Suppressor macrophage treated with lipopolysaccharide for 1 hour (primary cell): ENCODE measurements around the gene SPPL2A.
"Not testable (repeated sequence)": the region's sequence is repeated elsewhere in the genome, so short reads cannot be mapped to it uniquely, and the experiment has no call there.

Experiments
- DNase-seq, 3 donors: peaks; one replicate each; pipeline ENCODE4 v3.0.0-alpha.2; 2020 to 2022

Gene SPPL2A

DNA sequence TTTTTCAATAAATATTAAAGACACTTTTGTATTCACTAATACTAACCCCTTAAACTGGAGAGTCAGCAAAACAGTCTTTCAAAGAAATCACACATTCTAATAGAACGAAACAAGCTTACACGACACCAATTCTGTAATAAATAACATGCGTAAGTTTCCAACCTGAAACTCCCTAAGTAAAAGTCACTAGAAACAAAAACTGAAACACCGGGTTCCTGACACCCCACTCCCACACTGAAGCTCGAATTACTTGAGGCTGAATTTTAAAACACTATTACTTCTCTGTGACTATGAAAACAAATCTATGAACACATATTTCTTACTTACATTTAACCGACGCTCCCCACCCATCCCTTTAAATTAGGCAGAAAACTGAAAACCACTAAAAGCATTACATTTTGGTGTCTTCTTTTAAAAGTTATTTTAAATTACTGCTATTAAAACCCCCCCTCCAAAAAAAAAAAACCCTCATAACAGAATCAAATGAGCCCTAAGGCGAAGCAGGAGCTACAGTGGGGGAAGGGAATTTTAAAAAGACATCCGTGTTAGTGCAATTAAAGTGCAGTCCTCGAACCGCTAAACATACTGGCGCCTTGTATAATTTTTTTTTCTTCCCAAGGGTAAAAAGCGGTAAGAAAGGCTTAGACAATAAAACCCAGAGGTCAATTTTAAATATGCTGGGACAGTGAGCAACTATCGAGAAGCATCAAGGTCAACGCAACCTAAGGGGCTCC is 878 bp downstream of the SPPL2A start:
- DNase-seq: peak; percentile 76 to 92 (median 85)

DNA sequence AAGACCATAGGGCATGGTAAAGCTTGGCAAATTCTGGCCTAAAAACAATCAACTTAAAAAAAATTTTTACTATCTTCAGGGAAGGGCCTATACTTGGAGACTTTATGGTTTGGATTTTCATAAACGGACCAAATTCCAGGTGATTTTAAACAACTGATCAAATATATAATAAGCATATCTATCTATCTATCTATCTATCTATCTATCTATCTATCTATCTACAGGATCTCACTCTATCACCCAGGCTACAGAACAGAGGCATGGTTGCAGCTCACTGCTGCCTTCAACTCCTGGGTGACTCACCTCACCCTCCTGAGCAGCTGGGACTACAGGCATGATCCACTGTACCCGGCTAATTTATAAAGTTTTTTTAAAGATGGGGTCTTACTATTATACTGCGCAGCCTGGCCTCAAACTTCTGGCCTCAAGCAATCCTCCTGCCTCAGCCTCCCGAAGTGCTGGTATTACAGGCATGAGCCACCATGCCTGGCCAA is 6.7 kb downstream of the SPPL2A start:
- DNase-seq: no peak

DNA sequence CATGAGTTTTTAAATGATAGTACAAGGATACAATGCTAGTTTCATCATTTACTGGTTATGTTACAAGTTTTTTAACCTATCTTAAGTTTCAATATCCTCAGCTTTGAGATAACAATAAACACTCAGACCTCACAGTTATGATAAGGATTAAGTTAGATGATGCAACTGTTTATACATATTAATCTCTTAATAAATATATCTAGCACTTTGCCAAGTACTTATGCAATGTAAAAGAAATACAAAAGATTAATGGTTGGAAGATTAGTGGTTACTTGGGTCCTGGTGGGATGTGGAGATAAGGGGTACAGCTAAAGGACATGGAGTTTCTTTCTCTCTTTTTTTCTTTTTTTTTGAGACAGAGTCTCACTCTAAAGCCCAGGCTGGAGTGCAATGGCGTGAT is 12.0 kb downstream of the SPPL2A start:
- no peak for DNase-seq

DNA sequence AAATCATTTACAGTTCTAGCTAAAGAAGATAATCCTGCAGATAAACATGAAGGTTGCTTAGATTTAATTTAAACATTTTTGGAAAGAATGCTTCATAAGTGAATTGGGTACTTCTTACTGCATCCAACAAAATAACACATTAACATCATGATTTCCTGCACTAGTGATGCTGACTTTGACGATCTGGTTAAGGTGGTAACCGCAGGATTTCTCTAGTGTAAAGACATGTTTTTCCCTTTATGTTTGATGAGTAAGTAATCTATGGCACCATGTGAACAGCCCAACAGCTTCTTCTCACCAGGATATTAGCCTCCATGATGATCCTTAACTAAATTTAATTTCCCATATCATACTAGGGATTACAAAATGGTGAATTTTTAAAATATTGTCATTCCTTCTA is 14.1 kb downstream of the SPPL2A start:
- DNase-seq: no peak

DNA sequence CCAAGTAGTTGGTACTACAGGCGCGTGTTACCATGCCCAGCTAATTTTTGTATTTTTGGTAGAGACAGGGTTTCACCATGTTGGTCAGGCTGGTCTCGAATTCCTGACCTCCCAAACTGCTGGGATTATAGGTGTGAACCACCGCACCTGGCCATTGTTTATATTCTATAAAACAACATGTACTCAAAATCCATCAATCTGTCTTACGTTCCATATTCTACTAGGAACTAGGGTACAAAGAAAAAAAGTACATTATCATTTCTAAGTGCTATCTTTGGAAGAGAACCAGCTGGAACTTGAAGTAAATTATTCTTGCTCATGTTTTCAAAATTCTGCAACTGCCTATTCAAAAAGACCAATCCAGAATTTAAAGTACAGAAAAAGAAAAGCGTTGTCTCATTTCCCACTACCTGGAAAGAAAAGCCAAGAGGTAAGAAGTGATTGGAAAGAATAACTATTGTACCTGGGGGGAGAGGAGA is 15.2 kb downstream of the SPPL2A start:
- DNase-seq: no peak

DNA sequence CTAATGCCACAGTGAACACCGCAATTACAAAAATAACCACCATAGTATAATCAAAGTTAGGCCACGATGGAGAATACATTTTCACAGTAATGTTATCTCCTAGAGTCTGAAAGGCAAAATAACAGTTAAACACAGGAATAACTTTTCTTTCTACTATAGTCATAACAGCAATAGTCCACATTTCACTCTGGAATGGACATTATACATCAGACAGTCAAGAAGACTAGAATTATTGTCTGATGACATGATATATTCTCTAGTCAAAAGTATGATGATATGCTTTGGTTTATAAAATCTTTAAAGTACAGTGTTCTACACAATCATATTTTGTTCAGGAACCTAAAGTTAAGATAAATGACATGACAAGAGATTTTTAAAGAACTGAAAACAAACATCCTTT is 18.0 kb downstream of the SPPL2A start:
- no peak for DNase-seq

DNA sequence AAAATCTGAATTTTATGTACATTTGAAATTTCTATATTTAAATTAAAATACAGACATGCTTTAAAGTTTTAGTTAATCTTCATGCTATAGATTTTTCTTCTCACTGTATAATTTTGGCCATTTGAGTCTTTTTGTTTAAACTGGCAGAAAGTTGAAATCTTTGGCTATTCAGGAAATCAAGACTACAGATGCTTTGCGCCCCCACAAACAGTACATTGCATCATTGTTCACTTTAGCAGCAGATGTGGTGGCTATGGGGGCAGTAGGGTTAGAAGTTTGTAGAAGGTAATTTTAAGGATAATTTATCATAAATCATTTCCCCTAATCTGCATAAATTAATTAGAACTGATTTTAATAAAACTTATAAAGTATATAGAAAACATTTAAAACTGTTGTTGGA is 20.9 kb downstream of the SPPL2A start:
- no peak for DNase-seq

DNA sequence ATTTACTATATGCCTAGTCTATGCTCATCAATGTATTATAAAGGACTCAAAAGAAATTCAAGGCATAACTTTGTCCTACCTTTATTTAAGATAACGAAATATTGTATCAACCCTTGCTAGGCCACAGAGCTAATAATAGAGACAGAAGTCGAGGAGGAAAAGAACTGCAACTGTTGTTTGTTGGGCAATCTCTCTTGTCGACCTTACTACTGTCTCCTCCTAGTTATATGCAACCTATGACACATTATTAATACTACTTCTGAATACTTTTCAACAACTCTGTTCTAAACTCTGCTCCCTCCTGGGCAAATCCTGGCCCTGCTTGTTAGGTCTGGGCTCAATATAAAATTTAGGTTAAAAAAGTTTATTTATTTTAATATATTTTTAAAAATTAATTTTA is 24.6 kb downstream of the SPPL2A start:
- no peak for DNase-seq

DNA sequence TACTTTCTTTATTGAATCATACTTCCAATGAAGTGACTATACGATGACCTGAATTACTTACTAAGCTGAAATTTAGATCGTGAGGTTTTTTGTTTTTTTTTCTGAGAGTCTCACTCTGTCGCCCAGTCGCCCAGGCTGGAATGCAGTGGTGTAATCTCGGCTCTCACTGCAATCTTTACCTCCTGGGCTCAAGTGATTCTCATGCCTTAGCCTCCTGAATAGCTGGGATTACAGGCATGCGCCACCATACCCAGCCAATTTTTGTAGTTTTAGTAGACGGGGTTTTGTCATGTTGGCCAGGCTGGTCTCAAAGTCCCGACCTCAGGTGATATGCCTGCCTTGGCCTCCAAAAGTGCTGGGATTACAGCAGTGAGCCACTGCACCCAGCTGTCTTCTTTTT is 28.7 kb downstream of the SPPL2A start:
- DNase-seq: no peak

DNA sequence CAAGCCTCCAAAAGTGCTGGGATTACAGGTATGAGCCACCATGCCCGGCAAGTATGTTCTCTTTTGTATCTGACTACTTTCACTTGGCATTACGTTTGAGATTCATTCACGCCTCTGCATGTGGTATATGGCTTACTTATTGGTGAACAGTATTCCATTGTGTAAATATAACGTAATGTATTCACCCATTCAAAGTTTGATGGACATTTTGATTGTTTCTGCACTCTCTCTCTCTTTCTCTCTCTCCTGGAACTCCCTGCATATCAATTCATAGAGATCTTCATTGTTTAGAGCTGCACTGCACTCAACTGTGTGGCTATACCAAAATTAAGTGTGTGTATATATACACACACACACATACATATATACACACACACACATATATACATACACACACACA is 30.4 kb downstream of the SPPL2A start:
- DNase-seq: no peak

DNA sequence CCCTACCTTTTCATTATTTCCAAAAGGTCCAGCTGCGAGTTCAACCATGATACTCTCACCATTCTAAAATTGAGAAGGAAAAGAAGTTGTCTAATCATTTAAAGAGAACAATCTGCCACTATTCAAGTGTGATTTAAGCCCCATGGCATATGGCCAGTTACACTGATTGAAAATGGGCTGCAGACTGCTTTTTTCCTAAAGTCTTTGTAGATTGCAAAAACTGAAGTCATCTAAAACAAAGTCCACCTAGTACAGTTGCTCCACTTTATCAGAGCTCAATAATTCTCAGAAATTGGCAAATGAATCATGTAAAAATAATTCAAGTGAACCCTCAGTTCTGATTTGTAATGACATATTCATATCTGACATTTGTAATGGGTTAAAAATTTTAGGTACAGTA is 39.2 kb downstream of the SPPL2A start:
- DNase-seq: no peak

DNA sequence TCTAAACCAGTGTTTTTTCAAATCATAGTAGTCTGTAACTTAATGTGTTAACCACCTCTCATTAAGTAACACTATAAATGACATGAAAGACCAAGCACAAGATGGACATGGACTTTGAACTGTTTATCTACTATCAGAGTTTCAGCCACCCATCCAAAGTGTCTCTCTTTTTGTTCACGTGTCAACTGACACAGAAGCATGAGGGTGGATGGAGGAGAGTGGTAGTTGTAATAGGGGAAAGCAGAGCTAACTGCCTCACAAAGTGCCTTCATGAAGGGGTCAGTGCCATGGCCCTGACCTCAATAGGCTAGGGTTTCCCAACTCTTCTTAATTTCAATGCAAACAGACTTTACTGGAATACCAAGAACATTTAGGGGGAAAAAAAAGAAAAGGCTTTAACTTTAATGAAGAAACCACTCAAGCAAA is 46.8 kb downstream of the SPPL2A start:
- DNase-seq: no peak

DNA sequence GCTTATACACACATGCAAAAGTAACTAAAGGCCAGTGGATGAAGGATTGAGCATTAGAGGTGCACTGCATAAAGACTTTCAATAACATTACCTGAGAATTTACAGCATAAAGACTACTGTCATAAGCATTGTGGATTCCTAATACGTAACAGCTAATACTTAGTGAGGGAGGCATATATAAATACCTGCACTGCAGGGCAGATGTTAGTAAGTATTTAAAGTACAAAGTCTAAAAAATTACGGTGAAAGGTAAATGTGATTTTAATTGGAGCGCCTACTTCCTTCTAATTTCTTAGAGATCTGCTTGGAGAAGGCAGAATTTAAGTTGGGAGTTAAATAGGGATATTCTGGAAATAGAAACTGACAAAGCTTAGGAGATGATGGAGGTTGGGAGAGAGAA is 53.5 kb downstream of the SPPL2A start:
- no peak for DNase-seq

DNA sequence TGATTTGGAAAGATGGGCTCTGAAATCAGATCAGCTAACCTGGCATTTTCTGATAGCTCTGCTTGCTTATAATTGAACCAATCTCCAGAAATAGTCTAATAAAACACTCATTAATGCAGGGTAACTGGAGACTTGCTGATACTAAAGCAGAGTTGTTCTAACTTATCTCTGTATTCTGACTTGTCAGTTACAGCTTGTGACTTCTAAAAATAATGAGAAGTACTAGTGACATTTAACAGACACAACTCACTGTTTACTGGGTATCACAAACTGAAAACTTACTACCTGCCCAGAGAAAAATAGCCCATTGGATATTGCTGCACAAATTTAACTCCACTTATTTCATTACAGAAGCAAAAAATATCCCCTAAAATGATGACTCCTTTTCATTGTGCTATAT is 54.9 kb downstream of the SPPL2A start:
- DNase-seq: no peak

DNA sequence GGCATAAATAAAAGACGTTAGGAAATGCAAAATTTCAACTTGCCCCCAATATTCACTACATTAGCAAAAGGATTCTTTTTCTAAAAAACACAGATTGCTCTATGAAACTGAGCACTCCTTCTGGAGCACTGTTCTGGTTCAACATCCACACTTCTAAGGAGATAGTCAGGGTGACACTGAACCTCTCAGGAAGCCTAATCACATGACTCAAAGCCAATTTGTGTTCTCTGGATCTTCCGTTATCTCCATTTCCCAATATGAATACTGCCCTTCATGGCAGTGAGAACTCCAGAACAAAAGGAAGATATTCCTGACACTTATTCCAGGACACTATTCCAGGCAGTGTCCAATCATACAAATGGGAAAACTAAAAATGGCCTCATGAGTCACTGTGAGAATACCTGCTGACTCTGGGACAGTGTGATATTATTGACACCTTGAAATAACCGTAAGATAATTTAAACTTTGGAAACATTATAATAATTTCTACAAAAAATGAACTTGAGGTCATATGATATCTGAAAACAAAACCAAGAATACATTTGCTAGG is 57.6 kb downstream of the SPPL2A start:
- DNase-seq: no peak

DNA sequence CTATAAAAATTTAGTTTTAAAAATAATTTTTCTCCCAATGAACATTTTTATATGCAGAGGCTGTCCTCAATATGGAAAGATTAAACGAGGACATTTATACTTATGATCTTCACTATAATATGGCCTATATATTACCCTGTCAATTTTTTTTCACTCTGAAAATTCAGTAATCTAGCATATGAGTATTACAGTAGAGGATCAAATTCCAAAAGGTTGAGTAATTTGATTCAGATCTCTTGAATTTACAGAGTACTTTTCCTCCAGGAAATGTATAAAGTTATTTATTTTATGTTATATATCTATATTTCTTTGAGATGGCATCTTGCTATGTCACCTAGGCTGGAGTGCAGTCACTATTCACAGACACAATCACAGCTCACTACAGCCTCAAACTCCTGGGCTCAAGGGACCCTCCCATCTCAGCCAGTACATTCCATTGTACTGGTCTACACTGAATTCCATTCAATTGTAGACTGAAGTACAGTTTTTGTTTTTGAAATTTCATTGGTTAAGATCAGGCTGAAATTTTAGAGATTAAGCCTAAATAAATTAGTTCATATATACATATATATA is 62.7 kb downstream of the SPPL2A start:
- DNase-seq: no peak

DNA sequence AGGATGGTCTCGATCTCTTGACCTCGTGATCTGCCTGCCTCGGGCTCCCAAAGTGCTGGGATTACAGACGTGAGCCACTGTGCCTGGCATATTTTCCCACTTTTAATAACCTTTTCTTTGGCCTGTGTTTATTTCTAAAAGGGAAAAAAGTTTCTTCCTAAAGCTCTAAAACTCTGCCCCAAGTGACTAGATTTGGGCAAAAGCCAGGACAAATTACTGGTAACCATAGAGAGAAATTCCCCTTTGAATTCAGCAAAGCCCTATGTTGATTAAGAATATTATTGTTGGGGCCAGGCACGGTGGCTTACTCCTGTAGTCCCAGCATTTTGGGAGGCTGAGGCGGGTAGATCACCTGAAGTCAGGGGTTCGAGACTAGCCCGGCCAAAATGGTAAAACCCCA is 67.4 kb downstream of the SPPL2A start:
- no peak for DNase-seq

DNA sequence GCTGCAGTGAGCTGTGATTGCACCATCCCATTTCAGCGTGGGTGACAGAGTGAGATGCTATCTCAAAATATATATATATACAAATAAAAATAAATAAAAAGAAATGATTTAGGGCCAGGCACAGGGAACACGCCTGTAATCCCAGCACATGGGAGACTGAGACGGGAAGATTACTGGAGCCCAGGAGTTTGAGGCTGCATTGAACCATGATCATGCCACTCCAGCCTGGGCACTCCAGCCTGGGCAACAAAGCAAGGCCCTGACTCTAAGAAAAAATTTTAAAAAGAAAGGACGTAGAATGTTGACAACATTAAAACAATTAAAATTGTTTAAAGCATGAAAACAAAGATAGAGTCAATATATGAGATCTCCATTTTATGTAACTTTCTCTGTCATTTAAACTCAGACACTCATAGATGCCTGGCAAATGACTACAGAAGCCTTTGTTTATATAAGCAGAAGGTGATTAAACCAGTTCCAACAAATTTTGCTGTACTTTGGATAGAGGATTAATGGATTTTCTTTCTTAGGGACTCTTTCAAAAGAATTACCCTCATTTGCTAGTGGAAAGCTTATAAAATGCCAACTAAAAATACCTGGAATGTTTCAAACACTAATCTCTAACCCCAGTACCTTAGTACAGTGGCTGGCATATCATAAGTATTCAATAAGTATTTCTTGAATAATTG is 68.3 kb downstream of the SPPL2A start:
- DNase-seq: no peak

DNA sequence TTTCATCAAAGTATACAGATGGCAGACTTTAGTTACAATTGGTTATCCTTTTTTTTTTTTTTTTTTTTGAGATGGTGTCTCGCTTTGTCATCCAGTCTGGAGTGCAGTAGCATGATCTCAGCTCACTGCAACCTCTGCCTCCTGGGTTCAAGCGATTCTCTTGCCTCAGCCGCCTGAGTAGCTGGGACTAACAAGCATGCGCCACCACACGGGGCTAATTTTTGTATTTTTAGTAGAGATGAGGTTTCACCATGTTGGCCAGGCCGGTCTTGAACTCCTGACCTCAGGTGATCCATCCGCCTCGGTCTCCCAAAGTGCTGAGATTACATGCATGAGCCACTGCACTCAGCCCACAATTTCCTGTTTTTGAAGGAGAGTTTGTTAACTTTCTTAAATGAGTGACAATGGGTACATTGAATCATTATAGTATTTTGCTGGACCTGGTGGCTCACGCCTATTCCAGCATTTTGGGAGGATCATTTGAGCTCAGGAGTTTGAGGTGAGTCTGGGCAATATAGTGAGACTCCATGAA is 70.8 kb downstream of the SPPL2A start:
- not testable (repeated sequence) for DNase-seq

DNA sequence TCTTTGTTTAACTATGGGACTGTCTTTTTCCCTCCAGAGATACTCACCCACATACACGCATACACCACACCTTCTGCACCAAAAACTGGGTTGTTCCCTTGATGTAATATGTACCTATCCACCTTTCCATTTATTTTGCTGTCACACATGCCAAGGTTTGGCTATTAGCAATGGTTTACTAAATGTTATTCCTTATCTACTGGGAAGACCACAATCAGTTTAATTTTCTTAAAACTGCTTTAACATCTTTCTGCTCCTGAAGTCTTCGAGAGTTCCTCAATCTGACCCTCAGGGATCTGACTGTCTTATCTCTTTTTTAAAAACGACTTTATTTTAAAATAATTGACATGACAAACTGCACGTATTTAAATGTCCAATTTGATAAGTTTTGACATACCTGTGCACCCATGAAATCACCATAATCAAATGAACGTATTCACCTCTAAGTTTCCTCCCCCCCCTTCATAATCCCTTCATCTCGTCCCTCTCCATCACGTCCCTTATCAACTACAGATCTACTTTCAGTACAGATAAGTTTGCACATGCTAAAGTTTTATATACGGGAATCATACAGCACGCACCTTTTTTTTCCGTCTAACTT is 78.1 kb downstream of the SPPL2A start:
- DNase-seq: no peak

DNA sequence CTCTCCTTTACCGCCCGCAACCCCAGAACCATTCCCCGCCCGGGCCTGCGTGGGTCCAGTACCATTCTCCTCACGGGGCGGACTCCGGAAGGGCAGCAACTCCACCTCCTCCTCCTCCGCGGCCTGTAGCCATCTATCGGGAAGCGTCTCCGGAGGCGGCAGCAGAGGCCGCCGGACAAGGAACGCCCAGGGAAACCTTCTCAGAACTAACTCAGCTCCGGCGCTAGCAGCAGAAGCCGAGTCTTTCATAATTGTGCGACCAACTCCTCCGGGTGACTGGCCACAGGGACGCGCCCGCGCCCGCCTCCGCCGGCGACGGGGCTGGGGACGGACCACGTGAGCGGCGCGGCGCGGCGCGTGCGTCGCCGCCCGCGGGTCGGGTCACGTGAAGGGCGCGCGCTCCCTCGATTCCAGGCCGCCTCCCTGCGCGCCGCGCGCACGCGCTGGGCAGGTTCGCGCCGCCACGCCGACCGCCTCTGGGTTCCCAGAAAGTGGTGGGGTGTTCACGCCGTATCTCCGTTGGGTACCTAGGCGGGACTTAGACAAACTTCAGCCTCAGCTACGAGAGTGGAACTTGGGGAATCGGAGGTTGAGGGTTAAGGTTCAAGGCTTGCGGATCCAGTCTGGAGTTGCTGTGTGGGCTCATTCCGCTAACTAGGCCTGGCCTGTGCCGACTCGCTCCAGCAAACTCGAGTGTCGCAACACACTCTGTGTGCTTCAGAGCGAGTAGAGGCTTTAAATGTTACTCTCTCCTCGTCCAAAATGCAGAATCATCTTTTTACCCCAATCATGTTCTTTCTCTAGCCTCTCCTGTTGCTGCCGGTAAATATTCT is 78.8 kb downstream of the SPPL2A start, which contains the start of gene TRPM7:
TRPM7 (minus strand) TSS at position 329 of the 833 bp plus-strand sequence; CDS start at position 65, 264 bp downstream.
- DNase-seq: peak; percentile 94 to 98 (median 97)

DNA sequence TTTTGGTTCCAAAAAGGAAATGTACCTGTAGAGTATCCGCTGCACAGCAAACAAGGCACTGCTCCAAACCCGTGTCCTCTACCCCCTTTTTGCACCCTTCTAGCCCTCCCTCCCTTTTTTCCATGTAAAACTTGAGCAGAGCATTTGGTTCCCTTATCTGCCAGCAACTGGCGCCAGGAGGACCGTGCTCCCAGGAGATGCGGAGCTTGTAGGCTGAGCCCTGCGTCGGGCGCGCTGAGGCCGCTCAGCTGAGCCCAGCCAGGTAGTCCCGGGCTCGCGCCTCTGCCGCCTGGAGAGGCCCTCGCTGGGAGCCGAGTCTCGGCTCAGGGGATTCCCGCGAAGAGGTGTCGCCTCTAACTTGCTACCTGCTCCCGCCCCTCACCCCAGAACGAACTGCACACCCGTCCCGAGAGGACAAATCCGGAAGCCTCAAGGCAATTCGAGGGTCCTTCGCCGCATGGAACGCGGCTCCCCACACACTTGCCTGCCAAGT is 79.5 kb downstream of the SPPL2A start:
- DNase-seq: peak; percentile 47 to 60 (median 54)
